ENCODE data around the gene DOCK9.

The DOCK9 gene

DNA sequence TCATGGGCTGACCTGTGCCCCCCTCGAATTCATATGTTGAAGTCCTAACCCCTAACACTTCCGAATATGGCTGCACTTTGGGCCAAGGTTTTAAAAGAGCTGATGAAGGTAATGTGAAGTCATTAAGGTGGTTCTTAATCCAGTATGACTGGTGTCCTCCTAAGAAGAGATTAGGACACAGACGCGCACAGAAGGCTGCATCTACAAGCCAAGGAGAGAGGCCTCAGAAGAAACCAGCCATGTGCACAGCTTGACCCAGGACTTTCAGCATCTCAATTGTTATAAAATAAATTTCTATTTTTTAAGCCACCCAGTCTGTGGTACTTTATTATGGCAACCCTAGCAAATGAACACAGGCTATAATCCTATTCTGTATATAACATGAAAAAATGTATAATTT, 99.9 kb downstream of the DOCK9 start:
- DNase-seq (ENCODE audit: low read depth) = no peak
- no peak overlapping the region for H3K4me3 ChIP-seq (ENCODE audit: low read depth, low read length)

GRCh38 chr13:98877466-98877865, 100.4 kb downstream of the DOCK9 start:
- DNase-seq (ENCODE audit: low read depth) = no peak
- no peak overlapping the region for H3K4me3 ChIP-seq (ENCODE audit: low read depth, low read length)

- no peak overlapping the region for H3K4me3 ChIP-seq (ENCODE audit: low read depth, low read length)
- DNase-seq (ENCODE audit: low read depth) = no peak
Observed at GRCh38 chr13:98875146-98875729, 102.6 kb downstream of the DOCK9 start.

DNA sequence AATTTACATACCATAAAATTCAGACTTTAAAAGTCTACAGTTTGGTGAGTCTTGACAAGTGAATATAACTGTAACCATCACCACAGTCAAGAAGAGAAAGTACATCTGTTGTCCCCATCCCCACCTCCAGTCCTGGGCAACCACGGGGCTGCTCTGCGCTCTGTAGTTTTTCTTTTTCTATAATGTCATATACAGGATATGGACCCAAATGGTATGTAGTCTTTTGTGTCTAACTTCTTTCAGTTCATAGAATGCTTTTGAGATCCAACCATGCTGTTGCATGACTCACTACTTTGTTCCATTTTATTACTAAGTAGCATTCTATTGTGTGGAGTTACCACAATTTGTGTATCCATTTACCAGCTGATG, 103.9 kb downstream of the DOCK9 start:
- DNase-seq (ENCODE audit: low read depth) = no peak
- no peak overlapping the region for H3K4me3 ChIP-seq (ENCODE audit: low read depth, low read length)

DNA sequence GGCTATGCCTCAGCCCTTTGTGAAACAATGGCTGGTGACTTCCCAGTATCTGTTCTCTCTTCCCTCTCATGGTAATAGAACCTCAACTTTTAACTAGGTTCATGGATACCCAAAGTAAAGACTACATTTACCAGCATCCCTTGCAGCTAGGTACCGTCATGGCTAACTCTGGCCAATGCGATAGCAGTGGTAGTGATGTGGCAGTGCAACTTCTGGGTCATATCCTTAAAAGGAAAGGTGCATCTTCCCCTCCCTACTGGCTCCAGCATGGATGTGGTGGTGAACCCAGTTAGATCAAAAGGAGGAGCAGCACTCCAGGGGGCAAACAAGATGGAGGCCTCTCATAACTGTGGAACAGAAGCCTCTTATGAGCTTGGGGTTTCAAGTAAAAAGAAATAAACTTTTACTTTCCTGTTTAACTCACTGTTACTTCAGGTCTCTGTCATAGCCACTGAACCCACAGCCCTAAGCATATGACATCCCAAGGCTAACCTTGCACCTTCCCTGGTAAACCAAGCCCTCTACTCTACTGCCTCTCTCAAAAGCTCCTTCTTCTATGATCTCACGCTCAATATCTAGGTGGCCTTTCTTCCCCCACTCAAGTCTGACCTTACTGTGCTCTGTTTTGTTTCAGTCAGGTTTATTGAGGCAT, 104.4 kb downstream of the DOCK9 start:
- DNase-seq (ENCODE audit: low read depth) = no peak
- H3K4me3 ChIP-seq (ENCODE audit: low read depth, low read length) = no peak overlapping the region

DNA sequence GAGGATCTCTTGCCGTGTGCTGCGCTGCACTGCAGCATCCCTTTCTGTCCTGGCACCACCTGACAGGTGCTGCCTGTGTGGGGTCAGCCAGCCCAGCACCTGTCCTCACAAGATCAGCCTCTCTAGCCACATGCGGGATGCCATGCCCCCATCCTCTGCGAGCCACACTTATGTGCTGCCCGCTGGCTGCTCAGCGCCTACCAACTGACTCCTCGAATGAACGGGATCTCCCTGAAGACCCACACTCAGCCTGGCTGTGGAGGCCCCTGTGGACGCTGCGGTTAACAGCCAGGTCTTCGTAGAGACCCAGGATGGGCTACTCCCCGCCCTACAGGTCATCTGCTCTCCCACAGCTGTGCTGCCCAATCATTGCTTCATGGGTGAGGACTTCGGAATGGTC, 106.1 kb downstream of the DOCK9 start:
- DNase-seq (ENCODE audit: low read depth) = no peak
- H3K4me3 ChIP-seq (ENCODE audit: low read depth, low read length) = no peak overlapping the region

GRCh38 chr13:98869408-98870090, 108.3 kb downstream of the DOCK9 start:
- DNase-seq (ENCODE audit: low read depth) = no peak
- no peak overlapping the region for H3K4me3 ChIP-seq (ENCODE audit: low read depth, low read length)

DNA sequence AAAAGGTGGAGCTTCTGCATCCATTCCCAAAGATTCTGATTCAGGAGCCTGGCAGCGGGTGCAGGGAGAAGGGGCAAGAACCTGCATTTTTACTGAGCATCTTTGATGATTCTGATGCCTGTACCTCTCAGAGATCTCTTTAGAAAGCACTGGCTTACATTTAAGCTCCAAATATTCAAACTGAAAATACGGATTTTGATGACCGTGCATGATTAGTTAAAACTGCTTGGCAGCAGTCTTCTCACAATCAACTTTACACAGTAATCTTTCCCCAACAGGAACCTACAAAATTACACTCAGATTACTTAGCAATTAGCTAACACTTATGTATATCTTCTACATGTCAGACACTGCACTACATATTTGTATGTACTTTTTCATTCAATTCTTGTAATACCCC, 108.9 kb downstream of the DOCK9 start:
- no peak overlapping the region for H3K4me3 ChIP-seq (ENCODE audit: low read depth, low read length)
- no peak for DNase-seq (ENCODE audit: low read depth)

- no peak for DNase-seq (ENCODE audit: low read depth)
- no peak overlapping the region for H3K4me3 ChIP-seq (ENCODE audit: low read depth, low read length)
Observed at GRCh38 chr13:98866882-98867281, 111.0 kb downstream of the DOCK9 start.

DNA sequence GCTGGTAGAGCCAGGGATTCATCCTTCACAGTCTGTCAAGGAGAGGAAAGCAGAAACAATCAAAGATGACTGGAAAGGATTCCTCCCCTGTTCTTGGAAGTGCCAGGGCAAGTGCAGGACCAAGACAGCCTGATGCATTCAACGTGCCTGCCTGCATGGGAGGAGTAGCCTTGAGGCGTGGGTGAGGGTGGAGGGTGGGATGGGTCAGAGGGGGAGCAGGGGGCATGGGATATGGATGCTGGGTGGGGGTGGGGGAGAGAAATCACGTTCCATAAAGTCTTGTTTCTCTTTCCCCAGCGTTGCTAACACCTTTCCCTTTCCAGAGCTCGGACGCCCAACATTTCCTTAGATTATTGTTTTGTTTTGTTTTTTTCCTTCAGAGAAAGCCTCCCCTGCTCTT, 117.4 kb downstream of the DOCK9 start:
- no peak overlapping the region for H3K4me3 ChIP-seq (ENCODE audit: low read depth, low read length)
- DNase-seq (ENCODE audit: low read depth) = no peak

- no peak for DNase-seq (ENCODE audit: low read depth)
- H3K4me3 ChIP-seq (ENCODE audit: low read depth, low read length) = no peak overlapping the region
Observed at GRCh38 chr13:98858191-98858590, 119.7 kb downstream of the DOCK9 start.

GRCh38 chr13:98856983-98857382, 120.9 kb downstream of the DOCK9 start:
- no peak overlapping the region for H3K4me3 ChIP-seq (ENCODE audit: low read depth, low read length)
- DNase-seq (ENCODE audit: low read depth) = no peak

DNA sequence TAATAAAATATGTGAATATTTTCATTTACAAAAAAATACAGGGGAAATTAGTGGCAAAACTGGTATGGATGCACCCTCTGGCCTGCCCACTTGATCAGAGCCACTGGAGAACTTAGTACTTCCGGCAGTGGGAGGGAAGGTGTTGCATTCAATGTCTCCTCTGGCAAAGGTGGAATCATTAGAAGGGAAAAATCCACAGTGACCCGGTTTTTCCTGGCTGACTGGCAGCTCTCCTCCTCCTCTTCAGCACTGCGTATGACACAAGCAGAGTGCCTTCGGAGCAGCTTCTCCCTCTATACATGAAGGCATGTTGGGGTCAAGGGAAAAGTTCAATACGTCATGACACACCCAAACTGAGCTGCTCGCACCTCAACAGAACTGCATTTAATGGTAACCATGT, 123.4 kb downstream of the DOCK9 start:
- no peak overlapping the region for H3K4me3 ChIP-seq (ENCODE audit: low read depth, low read length)
- no peak for DNase-seq (ENCODE audit: low read depth)

DNA sequence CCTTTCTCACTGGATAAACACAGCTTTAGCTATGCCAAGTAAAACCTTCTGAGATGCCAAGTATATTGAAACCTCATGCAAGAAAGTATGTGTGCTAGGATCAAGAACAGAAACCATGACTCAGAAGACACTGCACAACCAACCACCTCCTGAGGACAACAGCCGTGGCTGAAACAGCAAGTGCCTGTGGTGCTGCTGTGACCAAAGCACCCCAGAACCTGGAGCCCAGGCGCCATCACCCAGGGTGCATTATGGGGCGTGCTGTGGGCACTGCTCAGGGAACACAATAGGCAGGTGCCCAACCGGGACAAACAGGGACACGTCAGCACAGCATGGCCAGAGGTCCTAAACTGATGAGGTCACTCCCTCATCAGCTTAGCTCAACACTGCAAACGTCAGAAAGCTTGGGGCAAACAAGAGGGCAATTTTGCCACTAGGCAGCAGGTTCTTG, 124.1 kb downstream of the DOCK9 start:
- no peak for DNase-seq (ENCODE audit: low read depth)

GRCh38 chr13:98851276-98851675, 126.6 kb downstream of the DOCK9 start:
- DNase-seq (ENCODE audit: low read depth) = no peak

More for the DNA sequence above, 124.1 kb downstream of the DOCK9 start:
- no peak overlapping the region for H3K4me3 ChIP-seq (ENCODE audit: low read depth, low read length)

DNA sequence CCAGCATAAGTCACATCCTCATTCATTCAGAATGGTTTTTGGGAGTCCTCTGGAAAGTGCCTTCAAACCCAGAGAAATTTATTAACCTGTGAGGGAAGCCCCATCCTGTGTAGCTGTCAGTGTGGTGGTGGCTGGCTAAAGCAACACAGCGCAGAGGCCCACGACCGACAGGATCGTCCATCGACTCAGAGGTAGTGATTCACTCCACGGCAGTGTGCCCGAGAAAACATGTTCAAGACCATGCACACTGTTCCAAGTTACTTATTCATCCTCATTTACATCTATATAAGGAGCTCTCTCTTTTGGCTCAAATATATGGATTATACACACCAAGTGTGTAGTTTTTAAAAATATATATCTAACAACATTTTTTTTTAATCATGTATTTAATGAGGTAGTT, 129.1 kb downstream of the DOCK9 start:
- no peak overlapping the region for H3K4me3 ChIP-seq (ENCODE audit: low read depth, low read length)
- DNase-seq (ENCODE audit: low read depth) = no peak

More at GRCh38 chr13:98851276-98851675, 126.6 kb downstream of the DOCK9 start:
- no peak overlapping the region for H3K4me3 ChIP-seq (ENCODE audit: low read depth, low read length)

- no peak for DNase-seq (ENCODE audit: low read depth)
- no peak overlapping the region for H3K4me3 ChIP-seq (ENCODE audit: low read depth, low read length)
Observed at GRCh38 chr13:98847780-98848179, 130.1 kb downstream of the DOCK9 start.

DNA sequence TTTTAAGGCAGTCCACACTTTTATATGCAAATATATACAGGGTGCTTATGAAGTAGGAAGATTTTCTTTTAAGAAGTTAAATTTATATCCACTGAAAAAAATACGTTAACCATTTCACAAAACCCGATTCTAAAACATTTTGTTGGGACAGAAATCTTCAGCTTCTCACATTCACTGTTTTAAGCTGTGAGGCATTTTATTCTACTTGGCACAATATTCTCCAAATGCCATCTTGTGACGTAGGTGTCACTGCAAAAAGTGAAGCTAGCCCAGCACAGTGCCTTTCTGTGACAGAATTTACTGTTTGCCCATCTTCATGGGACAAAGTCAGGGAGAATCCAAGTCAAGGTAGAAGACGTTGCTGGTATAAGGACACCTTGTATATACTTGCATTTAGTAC, 130.9 kb downstream of the DOCK9 start:
- DNase-seq (ENCODE audit: low read depth) = no peak
- H3K4me3 ChIP-seq (ENCODE audit: low read depth, low read length) = no peak overlapping the region

GRCh38 chr13:98846521-98846920, 131.3 kb downstream of the DOCK9 start:
- no peak for DNase-seq (ENCODE audit: low read depth)
- no peak overlapping the region for H3K4me3 ChIP-seq (ENCODE audit: low read depth, low read length)

DNA sequence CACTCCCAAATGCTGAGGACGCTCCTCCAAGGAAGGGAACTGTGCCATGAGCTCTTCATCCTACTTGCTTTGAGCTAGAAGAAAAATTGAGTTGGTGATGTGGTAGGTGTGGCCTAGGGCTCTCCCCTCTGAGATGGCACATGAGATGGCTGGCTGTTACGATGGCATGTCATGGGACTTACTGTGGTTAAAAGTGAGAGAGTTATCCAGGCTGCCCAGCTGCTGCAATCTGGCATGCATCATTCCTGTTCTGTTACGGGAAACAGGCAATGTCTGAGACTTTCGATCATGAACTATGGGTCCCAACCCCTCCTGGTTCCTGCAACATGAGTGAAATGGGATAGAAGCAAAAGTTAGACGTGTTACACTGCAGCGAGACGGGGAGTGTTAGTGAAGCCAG, 132.1 kb downstream of the DOCK9 start:
- no peak for DNase-seq (ENCODE audit: low read depth)
- no peak overlapping the region for H3K4me3 ChIP-seq (ENCODE audit: low read depth, low read length)

DNA sequence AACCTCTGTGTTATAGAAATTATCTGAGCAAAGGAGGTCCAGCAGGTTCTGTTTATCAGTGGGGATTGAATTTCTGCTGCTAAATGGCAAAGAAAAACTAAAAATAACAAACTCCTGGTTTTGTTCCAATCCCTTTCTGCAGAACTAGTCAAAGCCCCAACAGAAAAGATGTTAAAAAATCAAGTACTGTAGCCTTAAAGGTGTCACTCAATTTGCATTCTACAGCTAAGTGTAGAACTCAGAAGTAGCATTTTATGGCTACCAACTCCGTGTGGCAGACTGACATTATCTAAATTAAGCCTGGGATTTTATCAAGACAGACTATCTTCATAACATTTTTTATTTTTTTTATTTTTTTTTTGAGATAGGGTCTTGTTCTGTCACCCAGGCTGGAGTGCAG, 133.8 kb downstream of the DOCK9 start:
- DNase-seq (ENCODE audit: low read depth) = no peak
- H3K4me3 ChIP-seq (ENCODE audit: low read depth, low read length) = no peak overlapping the region
